Measurements from ENCODE around the gene RUSC2.

GRCh38 chr9:35488021-35488420 lies 1.9 kb upstream of the RUSC2 start:
- TF ChIP-seq, protein P1, sequence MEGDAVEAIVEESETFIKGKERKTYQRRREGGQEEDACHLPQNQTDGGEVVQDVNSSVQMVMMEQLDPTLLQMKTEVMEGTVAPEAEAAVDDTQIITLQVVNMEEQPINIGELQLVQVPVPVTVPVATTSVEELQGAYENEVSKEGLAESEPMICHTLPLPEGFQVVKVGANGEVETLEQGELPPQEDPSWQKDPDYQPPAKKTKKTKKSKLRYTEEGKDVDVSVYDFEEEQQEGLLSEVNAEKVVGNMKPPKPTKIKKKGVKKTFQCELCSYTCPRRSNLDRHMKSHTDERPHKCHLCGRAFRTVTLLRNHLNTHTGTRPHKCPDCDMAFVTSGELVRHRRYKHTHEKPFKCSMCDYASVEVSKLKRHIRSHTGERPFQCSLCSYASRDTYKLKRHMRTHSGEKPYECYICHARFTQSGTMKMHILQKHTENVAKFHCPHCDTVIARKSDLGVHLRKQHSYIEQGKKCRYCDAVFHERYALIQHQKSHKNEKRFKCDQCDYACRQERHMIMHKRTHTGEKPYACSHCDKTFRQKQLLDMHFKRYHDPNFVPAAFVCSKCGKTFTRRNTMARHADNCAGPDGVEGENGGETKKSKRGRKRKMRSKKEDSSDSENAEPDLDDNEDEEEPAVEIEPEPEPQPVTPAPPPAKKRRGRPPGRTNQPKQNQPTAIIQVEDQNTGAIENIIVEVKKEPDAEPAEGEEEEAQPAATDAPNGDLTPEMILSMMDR (IDR thresholded peaks at IDR 0.05; ENCODE audit: poor library complexity): no peak
- TF ChIP-seq EZH2 (IDR thresholded peaks at IDR 0.05; ENCODE audit: borderline replicate concordance): no peak

Measured in hepatocyte (in vitro differentiated cells).